ENCODE data around the gene IQSEC3.

GRCh38 chr12:197911-198695, 131.5 kb downstream of the IQSEC3 start:
- TF ChIP-seq, protein P1, sequence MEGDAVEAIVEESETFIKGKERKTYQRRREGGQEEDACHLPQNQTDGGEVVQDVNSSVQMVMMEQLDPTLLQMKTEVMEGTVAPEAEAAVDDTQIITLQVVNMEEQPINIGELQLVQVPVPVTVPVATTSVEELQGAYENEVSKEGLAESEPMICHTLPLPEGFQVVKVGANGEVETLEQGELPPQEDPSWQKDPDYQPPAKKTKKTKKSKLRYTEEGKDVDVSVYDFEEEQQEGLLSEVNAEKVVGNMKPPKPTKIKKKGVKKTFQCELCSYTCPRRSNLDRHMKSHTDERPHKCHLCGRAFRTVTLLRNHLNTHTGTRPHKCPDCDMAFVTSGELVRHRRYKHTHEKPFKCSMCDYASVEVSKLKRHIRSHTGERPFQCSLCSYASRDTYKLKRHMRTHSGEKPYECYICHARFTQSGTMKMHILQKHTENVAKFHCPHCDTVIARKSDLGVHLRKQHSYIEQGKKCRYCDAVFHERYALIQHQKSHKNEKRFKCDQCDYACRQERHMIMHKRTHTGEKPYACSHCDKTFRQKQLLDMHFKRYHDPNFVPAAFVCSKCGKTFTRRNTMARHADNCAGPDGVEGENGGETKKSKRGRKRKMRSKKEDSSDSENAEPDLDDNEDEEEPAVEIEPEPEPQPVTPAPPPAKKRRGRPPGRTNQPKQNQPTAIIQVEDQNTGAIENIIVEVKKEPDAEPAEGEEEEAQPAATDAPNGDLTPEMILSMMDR (conservative IDR thresholded peaks at IDR 0.05; ENCODE audit: low read length), result no peak
- no peak for TF ChIP-seq EZH2phosphoT487 (IDR thresholded peaks at IDR 0.05; ENCODE audit: borderline replicate concordance)

Measured in Loucy (cell line).